ENCODE data around the gene PIK3R4.

DNA sequence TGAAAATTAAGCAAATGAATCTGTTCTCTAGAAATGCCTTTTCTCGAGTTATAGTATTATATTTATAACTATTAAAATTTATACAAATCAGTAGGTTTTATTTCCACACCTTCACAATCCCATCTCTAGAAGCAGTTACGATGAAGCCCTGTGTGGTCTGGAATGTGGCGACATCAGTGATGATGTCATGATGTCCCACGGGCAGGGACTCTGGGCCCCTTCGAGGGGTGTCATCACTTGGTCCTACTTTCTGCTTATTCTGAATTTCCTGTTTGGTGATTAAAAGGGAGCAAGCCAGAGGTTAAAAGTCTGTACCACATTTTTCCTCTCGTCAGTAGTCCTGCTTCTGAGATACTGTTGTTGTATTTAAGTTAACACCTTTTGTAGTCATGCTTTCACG, 67.4 kb downstream of the PIK3R4 start:
- TF ChIP-seq, protein P1, sequence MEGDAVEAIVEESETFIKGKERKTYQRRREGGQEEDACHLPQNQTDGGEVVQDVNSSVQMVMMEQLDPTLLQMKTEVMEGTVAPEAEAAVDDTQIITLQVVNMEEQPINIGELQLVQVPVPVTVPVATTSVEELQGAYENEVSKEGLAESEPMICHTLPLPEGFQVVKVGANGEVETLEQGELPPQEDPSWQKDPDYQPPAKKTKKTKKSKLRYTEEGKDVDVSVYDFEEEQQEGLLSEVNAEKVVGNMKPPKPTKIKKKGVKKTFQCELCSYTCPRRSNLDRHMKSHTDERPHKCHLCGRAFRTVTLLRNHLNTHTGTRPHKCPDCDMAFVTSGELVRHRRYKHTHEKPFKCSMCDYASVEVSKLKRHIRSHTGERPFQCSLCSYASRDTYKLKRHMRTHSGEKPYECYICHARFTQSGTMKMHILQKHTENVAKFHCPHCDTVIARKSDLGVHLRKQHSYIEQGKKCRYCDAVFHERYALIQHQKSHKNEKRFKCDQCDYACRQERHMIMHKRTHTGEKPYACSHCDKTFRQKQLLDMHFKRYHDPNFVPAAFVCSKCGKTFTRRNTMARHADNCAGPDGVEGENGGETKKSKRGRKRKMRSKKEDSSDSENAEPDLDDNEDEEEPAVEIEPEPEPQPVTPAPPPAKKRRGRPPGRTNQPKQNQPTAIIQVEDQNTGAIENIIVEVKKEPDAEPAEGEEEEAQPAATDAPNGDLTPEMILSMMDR (IDR thresholded peaks at IDR 0.05): no peak
- TF ChIP-seq POLR2A (IDR thresholded peaks at IDR 0.05): no peak
